GM19351 (cell line): ENCODE data around the gene NEK2.
A peak's percentile ranks its signal among the peaks of the same experiment; 100 is the strongest.
"Not testable (repeated sequence)": the region's sequence is repeated elsewhere in the genome, so short reads cannot be mapped to it uniquely, and the experiment has no call there.

ENCODE experiments used
- ATAC-seq: cut with Tn5 transposase; IDR thresholded peaks from one replicate; pipeline ENCODE4 v1.9.1; 2021; ENCODE audit warnings: mild to moderate bottlenecking, moderate library complexity; ENCODE audit not compliant: unreplicated experiment

Gene NEK2

GRCh38 chr1:211652371-211652770 is 23.1 kb downstream of the NEK2 start:
- no peak for ATAC-seq

GRCh38 chr1:211650904-211651303 is 24.5 kb downstream of the NEK2 start:
- no peak for ATAC-seq

GRCh38 chr1:211648980-211649934 is 26.2 kb downstream of the NEK2 start:
- peak; percentile 87 for ATAC-seq

- no peak for ATAC-seq
These were observed 27.1 kb downstream of the NEK2 start for GRCh38 chr1:211648336-211648735.

GRCh38 chr1:211647711-211648121 is 27.7 kb downstream of the NEK2 start:
- ATAC-seq: no peak

GRCh38 chr1:211646566-211646965 is 28.9 kb downstream of the NEK2 start:
- no peak for ATAC-seq

GRCh38 chr1:211645601-211646000 is 29.8 kb downstream of the NEK2 start:
- not testable (repeated sequence) for ATAC-seq

GRCh38 chr1:211644653-211645052 is 30.8 kb downstream of the NEK2 start:
- no peak for ATAC-seq

- ATAC-seq: no peak
These were observed 31.9 kb downstream of the NEK2 start for GRCh38 chr1:211643324-211644212.

GRCh38 chr1:211642870-211643269 is 32.6 kb downstream of the NEK2 start:
- no peak for ATAC-seq

GRCh38 chr1:211641942-211642341 is 33.5 kb downstream of the NEK2 start:
- ATAC-seq: no peak

- ATAC-seq: no peak
These were observed 34.2 kb downstream of the NEK2 start for GRCh38 chr1:211641044-211641800.

- no peak for ATAC-seq
These were observed 35.2 kb downstream of the NEK2 start for GRCh38 chr1:211640301-211640630.

- no peak for ATAC-seq
These were observed 35.7 kb downstream of the NEK2 start for GRCh38 chr1:211639475-211640300.

- ATAC-seq: no peak
These were observed 36.7 kb downstream of the NEK2 start for GRCh38 chr1:211638689-211639101.

- no peak for ATAC-seq
These were observed 37.2 kb downstream of the NEK2 start for GRCh38 chr1:211638246-211638645.

- ATAC-seq: no peak
These were observed 38.4 kb downstream of the NEK2 start for GRCh38 chr1:211637066-211637465.

- ATAC-seq: not testable (repeated sequence)
These were observed 38.8 kb downstream of the NEK2 start for GRCh38 chr1:211636575-211637029.

- ATAC-seq: no peak
These were observed 39.7 kb downstream of the NEK2 start for GRCh38 chr1:211635597-211636205.

- ATAC-seq: no peak
These were observed 40.5 kb downstream of the NEK2 start for GRCh38 chr1:211634931-211635330.
